Esophagus muscularis mucosa (tissue), 3 donors: Measurements from ENCODE around the gene OR4K13.

Source experiments
- POLR2A ChIP-seq: fragments of 450-650 bp; IDR thresholded peaks from one replicate; pipeline ENCODE4 v1.6.1; 2017; ENCODE audit warnings: antibody characterized with exemption, moderate library complexity, mild to moderate bottlenecking, low read depth
- TF ChIP-seq, protein P1 (sequence below), 3 experiments: fragments of 200-600 bp in 2 of 3; fragments of 450-650 bp in 1 of 3; sonication (generic) in 2 of 3; IDR thresholded peaks; one replicate each; pipeline ENCODE4 v1.5.1; 2017 to 2019; ENCODE audit warnings: antibody characterized with exemption in 3 of 3, mild to moderate bottlenecking in 2 of 3, moderate library complexity in 1 of 3

DNA sequence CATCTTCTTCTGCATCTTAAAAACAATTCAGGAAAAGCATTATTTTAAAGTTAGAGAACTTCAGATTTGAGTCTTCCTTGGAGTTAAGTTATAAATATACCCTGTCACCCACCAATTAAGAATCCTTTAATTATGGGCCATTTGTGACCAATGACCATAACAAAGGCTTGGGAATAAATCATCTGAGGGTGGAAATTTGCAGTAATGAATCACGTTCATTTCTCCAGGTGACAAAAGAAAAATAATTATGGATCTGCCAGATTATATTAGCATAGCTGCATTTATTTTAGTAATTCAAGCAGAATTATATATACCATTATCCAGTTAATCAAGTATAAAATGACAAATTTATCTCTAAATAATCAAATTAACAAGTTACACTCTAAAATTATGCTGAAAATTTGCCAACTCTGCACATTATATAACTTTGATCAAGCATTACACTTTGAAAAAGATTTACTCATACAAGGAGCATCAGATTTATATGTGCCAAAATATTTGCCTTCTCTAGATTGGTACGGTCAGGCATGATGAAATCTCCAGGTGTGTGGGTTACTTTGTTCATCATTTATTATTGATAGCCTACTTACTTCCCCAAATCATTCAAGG lies 16.5 kb downstream of the OR4K13 start, which contains the start of gene OR4K14:
- no peak for TF ChIP-seq POLR2A
- TF ChIP-seq, protein P1, sequence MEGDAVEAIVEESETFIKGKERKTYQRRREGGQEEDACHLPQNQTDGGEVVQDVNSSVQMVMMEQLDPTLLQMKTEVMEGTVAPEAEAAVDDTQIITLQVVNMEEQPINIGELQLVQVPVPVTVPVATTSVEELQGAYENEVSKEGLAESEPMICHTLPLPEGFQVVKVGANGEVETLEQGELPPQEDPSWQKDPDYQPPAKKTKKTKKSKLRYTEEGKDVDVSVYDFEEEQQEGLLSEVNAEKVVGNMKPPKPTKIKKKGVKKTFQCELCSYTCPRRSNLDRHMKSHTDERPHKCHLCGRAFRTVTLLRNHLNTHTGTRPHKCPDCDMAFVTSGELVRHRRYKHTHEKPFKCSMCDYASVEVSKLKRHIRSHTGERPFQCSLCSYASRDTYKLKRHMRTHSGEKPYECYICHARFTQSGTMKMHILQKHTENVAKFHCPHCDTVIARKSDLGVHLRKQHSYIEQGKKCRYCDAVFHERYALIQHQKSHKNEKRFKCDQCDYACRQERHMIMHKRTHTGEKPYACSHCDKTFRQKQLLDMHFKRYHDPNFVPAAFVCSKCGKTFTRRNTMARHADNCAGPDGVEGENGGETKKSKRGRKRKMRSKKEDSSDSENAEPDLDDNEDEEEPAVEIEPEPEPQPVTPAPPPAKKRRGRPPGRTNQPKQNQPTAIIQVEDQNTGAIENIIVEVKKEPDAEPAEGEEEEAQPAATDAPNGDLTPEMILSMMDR (IDR thresholded peaks at IDR 0.05) = no peak
